GM12878 (cell line): ENCODE results near the gene ASPG. TPM values are rescaled to one million over a fixed set of nuclear protein-coding genes. Genes with fewer than 3 reads are reported as not detected.

Source experiments
- BRCA1 ChIP-seq: IDR thresholded peaks from 2 replicates; pipeline ENCODE4 v1.6.1; 2011; ENCODE audit warnings: low read depth, low read length, improper control_type of control experiment
- CEBPZ ChIP-seq: fragments of 150-350 bp; IDR thresholded peaks from 2 replicates; pipeline ENCODE4 v1.6.1; 2016; ENCODE audit warnings: low read depth, low read length
- CHD2 ChIP-seq: IDR thresholded peaks from 2 replicates; pipeline ENCODE4 v1.6.1; 2011; ENCODE audit warnings: low read depth, low read length, improper control_type of control experiment, borderline replicate concordance
- E2F4 ChIP-seq: IDR thresholded peaks from 2 replicates; pipeline ENCODE4 v1.6.1; 2012; ENCODE audit warnings: low read depth, low read length, improper control_type of control experiment
- ESRRA ChIP-seq: IDR thresholded peaks from 2 replicates; pipeline ENCODE4 v1.6.1; 2012; ENCODE audit warnings: mild to moderate bottlenecking, low read length, improper control_type of control experiment
- EZH2 ChIP-seq: IDR thresholded peaks from 2 replicates; pipeline ENCODE4 v1.6.1; 2012; ENCODE audit warnings: low read depth, mild to moderate bottlenecking, control low read depth, inconsistent platforms, low read length, borderline replicate concordance; ENCODE audit not compliant: control insufficient read depth
- HCFC1 ChIP-seq: fragments of 150-350 bp; IDR thresholded peaks from 2 replicates; pipeline ENCODE4 v1.6.1; 2014; ENCODE audit warnings: low read length
- KDM1A ChIP-seq: fragments of 200-600 bp; sonication (generic); IDR thresholded peaks from 2 replicates; pipeline ENCODE4 v1.6.1; 2016; ENCODE audit warnings: borderline replicate concordance
- POLR2AphosphoS5 ChIP-seq: IDR thresholded peaks from 2 replicates; pipeline ENCODE4 v1.6.1; 2011; ENCODE audit warnings: mild to moderate bottlenecking, low read length, inconsistent platforms
- RBBP5 ChIP-seq: fragments of 200-600 bp; sonication (generic); conservative IDR thresholded peaks from 2 replicates; pipeline ENCODE4 v1.6.1; 2016
- REST ChIP-seq: IDR thresholded peaks from 2 replicates; pipeline ENCODE4 v1.6.1; 2012; ENCODE audit warnings: mild to moderate bottlenecking, low read depth, low read length
- SMAD5 ChIP-seq: IDR thresholded peaks from 2 replicates; pipeline ENCODE4 v1.6.1; 2016; ENCODE audit warnings: antibody characterized with exemption, low read depth
- ZBTB33 ChIP-seq: fragments of 450-650 bp; IDR thresholded peaks from 2 replicates; pipeline ENCODE4 v1.6.1; 2017; ENCODE audit warnings: mild to moderate bottlenecking
- ZNF217 ChIP-seq: fragments of 450-650 bp; IDR thresholded peaks from 2 replicates; pipeline ENCODE4 v1.6.1; 2017; ENCODE audit warnings: antibody characterized with exemption, mild to moderate bottlenecking
- ZSCAN29 ChIP-seq: fragments of 450-650 bp; IDR thresholded peaks from 2 replicates; pipeline ENCODE4 v1.6.1; 2017; ENCODE audit warnings: mild to moderate bottlenecking, moderate library complexity
- polyA plus RNA-seq, 11 experiments: library from polyadenylated mRNA; depleted of rRNA in 4 of 11; unstranded in 6 of 11; stranded (reverse) in 5 of 11; fragments of >200 nt; fragmentation: Nextera tagmentation in 4 of 11; fragmentation: Illumina TruSeq in 1 of 11; extraction: Ambion mirVana in 4 of 11; extraction: Trizol in 1 of 11; gene quantifications; 1 replicate in 1 of 11; 2 replicates in 10 of 11; pipeline versions ENCODE4 v1.2.1 to v1.2.3, GENCODE V29; 2011 to 2016; ENCODE audit warnings: inconsistent platforms in 2 of 11, missing spikeins in 2 of 11, low read depth in 1 of 11
- total RNA-seq, 4 experiments: library from RNA; depleted of rRNA in 3 of 4; stranded (reverse); fragments of >200 nt in 3 of 4; fragmentation: Illumina TruSeq in 1 of 4; extraction: Trizol in 1 of 4; gene quantifications; 2 replicates each; pipeline versions ENCODE4 v1.2.1 to v1.2.3, GENCODE V29; 2013 to 2021
- TF ChIP-seq, protein P1 (sequence below): fragments of 450-650 bp; formaldehyde crosslinking; IDR thresholded peaks from 2 replicates; pipeline ENCODE4 v1.5.0; 2022; ENCODE audit warnings: mild to moderate bottlenecking, missing genetic modification characterization

ASPG gene
- total and polyA plus RNA-seq, 10 of the 15 experiments (the other 5 are each of a cell fraction or from before 2014, with no cell fraction given): not detected

DNA sequence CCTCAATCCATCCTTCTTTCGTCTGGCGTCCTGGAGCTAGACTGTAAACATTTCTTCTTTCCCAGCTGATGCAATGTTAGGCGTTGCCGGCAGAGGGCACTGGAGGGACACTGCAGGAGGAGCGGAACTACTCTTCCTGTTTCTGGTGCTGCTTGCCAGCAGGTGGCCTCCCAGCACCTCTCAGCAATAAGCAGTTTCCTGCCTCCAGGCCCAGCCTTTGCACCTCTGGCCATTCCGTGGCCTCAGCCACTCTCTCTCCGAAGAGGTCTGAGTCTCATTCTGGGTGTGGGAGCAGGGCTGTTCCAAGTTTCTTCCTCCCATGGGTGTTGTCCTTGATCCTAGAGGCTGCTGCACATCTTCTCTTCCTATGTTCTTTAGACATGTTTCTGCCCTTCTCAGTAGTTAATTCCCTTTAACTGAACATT lies 7.5 kb upstream of the ASPG start (continued):
- no peak for TF ChIP-seq REST
- TF ChIP-seq CHD2: no peak
- no peak for TF ChIP-seq CEBPZ
- TF ChIP-seq SMAD5: no peak
- TF ChIP-seq, protein P1, sequence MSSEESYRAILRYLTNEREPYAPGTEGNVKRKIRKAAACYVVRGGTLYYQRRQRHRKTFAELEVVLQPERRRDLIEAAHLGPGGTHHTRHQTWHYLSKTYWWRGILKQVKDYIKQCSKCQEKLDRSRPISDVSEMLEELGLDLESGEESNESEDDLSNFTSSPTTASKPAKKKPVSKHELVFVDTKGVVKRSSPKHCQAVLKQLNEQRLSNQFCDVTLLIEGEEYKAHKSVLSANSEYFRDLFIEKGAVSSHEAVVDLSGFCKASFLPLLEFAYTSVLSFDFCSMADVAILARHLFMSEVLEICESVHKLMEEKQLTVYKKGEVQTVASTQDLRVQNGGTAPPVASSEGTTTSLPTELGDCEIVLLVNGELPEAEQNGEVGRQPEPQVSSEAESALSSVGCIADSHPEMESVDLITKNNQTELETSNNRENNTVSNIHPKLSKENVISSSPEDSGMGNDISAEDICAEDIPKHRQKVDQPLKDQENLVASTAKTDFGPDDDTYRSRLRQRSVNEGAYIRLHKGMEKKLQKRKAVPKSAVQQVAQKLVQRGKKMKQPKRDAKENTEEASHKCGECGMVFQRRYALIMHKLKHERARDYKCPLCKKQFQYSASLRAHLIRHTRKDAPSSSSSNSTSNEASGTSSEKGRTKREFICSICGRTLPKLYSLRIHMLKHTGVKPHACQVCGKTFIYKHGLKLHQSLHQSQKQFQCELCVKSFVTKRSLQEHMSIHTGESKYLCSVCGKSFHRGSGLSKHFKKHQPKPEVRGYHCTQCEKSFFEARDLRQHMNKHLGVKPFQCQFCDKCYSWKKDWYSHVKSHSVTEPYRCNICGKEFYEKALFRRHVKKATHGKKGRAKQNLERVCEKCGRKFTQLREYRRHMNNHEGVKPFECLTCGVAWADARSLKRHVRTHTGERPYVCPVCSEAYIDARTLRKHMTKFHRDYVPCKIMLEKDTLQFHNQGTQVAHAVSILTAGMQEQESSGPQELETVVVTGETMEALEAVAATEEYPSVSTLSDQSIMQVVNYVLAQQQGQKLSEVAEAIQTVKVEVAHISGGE (CRISPR knock-in tag): no peak
- no peak for TF ChIP-seq ZBTB33
- no peak for TF ChIP-seq RBBP5
- TF ChIP-seq ZNF217: no peak
- no peak for TF ChIP-seq EZH2
- TF ChIP-seq HCFC1: 0 out of 2 replicates have a peak, but pooled peaks have one; percentile 15
- TF ChIP-seq ESRRA: no peak
- no peak for TF ChIP-seq BRCA1
- no peak for TF ChIP-seq POLR2AphosphoS5
- TF ChIP-seq ZSCAN29: no peak
- no peak for TF ChIP-seq E2F4
- no peak for TF ChIP-seq KDM1A
